ENCODE measurements around the gene CCDC194. TPM values are rescaled to one million over a fixed set of nuclear protein-coding genes. Genes with fewer than 3 reads are reported as not detected.

The CCDC194 gene
- total RNA-seq, 1 donor from 2014 or later, result not detected

DNA sequence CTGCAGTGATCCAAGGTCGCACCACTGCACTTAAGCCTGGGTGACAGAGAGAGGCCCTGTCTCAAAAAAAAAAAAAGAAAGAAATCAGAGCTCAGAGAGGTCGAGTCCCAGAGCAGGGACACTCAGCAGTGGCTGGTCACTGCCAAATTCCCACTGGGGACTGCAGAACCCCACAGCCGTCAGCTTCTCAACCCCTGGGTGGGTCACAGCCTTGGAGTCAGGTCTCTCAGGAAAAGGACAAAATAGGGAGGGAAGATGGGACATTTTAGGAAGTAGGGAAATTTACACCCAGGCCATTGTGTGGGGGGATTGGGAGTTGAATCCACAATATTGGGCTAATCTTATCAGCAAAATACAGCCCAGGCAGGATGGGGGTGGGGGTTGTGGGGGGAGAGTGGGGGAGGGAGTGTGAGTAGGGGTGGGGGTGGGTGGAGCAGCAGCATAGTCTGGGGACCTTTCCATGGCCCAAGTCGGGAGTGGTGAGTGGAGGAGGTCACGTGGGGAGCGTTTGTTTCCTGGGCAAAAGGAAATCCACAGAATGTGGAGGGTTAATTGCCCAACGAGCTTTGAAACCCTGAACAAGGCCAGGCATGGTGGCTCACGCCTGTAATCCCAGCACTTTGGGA, 5.0 kb upstream of the CCDC194 start:
- H3K4me1 ChIP-seq, result no peaks in the 10 kb centered on the region
- H3K27me3 ChIP-seq, result no peaks in the 10 kb centered on the region
- no peak overlapping the region for H3K4me3 ChIP-seq
- no peaks in the 10 kb centered on the region for H3K9me3 ChIP-seq
- no peak overlapping the region for H3K27ac ChIP-seq
- DNase-seq (ENCODE audit: low spot score in 2 of 2), result no peak
- H3K36me3 ChIP-seq, result peaks cover 0 to 6% of the 10 kb centered on the region in 2 donors
- TF ChIP-seq, protein P1, sequence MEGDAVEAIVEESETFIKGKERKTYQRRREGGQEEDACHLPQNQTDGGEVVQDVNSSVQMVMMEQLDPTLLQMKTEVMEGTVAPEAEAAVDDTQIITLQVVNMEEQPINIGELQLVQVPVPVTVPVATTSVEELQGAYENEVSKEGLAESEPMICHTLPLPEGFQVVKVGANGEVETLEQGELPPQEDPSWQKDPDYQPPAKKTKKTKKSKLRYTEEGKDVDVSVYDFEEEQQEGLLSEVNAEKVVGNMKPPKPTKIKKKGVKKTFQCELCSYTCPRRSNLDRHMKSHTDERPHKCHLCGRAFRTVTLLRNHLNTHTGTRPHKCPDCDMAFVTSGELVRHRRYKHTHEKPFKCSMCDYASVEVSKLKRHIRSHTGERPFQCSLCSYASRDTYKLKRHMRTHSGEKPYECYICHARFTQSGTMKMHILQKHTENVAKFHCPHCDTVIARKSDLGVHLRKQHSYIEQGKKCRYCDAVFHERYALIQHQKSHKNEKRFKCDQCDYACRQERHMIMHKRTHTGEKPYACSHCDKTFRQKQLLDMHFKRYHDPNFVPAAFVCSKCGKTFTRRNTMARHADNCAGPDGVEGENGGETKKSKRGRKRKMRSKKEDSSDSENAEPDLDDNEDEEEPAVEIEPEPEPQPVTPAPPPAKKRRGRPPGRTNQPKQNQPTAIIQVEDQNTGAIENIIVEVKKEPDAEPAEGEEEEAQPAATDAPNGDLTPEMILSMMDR (IDR thresholded peaks at IDR 0.05), result no peak
- intact Hi-C loops (cut with DNase I), result no loop called here

DNA sequence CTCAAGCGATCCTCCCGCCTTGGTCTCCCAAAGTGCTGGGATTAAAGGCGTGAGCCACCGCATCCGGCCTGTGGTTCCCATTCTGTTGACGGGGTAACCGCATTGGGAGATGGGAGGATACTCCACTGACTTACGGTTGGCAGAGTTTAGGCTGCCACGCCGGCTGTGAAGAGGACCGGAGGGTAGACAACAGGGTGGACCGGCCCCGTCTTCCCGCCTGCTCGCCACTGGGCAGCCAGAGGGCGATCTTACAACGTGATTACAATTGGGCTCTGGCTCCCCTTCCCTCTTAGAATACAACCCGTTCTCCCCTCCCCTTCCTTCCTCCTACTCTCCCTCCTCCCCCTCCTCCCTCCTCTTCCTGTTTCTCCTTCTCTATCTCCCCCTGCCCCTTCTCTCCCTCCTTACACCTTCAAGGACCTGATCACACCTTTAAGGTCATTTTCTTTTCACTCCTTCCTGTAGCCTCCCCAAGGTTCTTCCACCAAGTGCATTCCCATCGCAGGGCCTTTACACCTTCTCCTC, 957 bp upstream of the CCDC194 start:
- Histone ChIP-seq H3K4me1 (peaks cover 4 to 6% of the 10 kb centered on the region in 2 donors), H3K4me3 (no peak overlapping the region), H3K36me3 (peaks cover 0 to 2% of the 10 kb centered on the region in 2 donors), H3K27ac (no peak overlapping the region), H3K27me3 (no peaks in the 10 kb centered on the region), H3K9me3 (no peaks in the 10 kb centered on the region)
- TF ChIP-seq, protein P1 (IDR thresholded peaks at IDR 0.05), result peak; percentile 39 to 52 (median 48)
- intact Hi-C loops (cut with DNase I), result no loop called here
- no peak for DNase-seq (ENCODE audit: low spot score in 2 of 2)

DNA sequence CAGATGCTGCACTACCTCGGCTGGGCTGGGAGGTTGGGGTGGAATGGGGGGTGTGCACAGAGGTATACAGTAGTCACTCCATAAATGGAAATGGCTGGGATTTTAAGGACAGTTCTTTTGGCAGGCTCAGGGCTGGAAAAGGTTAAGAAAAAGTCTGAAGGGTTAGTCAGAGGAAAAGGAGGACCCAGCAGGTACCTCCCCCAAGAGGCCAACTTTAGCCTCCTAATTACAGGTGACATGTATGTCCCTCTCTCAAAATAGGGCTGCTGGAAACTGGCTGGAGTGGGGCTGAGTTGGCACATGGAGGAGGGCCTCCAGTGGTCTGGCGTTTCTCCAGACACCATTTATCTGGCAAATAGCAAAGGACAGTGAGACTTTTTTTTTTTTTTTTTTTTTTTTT, 994 bp downstream of the CCDC194 start:
- TF ChIP-seq, protein P1 (IDR thresholded peaks at IDR 0.05), result no peak
- Histone ChIP-seq H3K4me3 (no peak overlapping the region), H3K36me3 (no peaks in the 10 kb centered on the region), H3K9me3 (peaks cover 0 to 3% of the 10 kb centered on the region in 2 donors), H3K27ac (no peak overlapping the region), H3K27me3 (no peaks in the 10 kb centered on the region), H3K4me1 (peaks cover 4 to 6% of the 10 kb centered on the region in 2 donors)
- DNase-seq (ENCODE audit: low spot score in 2 of 2), result no peak
- intact Hi-C loops (cut with DNase I), result no loop called here

DNA sequence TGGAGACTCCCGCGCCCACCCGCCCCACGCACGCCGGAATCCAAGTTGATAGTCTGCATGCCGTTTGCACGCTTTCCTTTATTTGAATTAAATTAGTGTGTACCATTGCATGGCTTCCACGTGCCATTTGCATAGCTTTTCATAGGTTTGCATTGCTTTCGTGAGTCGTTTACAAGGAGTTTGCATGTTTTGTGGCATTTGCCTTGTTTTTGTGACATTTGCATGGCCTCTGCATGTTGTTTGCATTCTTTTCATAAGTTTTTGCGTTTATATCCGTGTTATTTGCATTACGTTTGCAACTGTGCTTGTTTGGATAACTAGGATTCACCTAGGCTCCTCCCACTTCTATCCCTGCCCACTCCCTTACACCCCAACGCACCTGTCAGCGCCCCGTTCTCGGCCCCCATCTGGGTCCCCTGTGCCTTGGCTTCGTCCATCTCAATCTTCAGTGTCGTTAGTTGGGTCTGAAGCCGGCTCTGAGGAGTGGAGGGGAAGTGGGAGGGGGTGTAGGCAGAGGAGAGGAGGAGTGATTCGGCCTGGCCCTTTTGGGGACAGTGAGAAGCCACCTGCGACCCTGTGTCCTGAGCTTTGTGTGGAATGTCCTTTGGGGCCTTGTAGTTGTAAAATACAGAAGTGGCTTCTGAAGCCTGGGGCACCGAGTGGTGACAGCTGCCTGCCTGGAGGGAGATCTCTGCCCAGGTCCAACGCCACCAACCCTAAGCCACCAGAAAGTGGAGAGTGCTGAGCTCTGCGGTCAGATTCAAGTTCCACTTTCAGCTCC, 2.4 kb downstream of the CCDC194 start:
- no peak overlapping the region for H3K27ac ChIP-seq
- peaks cover 4 to 6% of the 10 kb centered on the region in 2 donors for H3K4me1 ChIP-seq
- H3K27me3 ChIP-seq, result no peaks in the 10 kb centered on the region
- no peak for DNase-seq (ENCODE audit: low spot score in 2 of 2)
- peak overlapping the region; percentile 45 to 71 for H3K4me3 ChIP-seq
- intact Hi-C loops (cut with DNase I), result loop anchor here (1.0 to 2.0 kb wide), 5 partner anchors 28 to 99 kb away; partner anchors contain the start of gene GTPBP3
- H3K36me3 ChIP-seq, result no peaks in the 10 kb centered on the region
- peaks cover 0 to 3% of the 10 kb centered on the region in 2 donors for H3K9me3 ChIP-seq
- TF ChIP-seq, protein P1 (IDR thresholded peaks at IDR 0.05), result no peak

DNA sequence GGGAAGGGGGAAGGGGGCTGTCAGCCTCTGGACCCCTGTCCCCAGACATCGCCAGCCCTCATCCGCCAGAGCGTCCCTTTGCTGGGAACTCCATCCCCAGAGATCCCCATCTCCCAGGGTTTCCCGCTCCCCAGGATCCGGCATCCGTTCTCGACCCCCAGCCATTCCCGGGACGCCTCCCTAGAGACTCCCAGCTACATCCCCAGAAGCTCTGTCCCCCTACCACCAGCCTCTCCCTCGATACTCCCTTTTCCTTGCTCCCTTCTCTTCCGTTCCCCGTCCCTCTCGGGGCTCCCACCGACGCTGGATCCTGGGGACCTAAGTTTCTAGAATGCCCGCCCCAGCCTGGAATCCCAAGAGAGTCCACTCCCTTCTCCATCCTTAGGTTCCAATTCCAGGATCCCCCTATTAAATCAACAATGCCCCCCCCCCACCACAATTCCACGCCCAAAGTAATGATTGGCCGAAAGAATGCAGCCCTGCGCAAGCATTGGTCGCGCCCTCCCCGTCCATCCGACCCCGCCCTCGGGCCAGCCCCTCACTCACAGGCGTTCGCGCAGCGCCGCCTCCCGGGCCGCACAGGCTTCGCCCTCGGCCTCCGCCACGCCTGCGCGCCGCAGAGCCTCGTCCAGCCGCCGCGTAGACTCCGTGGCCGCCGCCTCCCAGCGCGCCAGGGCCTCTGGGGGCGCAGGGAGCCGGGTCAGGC, 3.2 kb downstream of the CCDC194 start:
- H3K4me1 ChIP-seq, result peaks cover 4 to 6% of the 10 kb centered on the region in 2 donors
- DNase-seq (ENCODE audit: low spot score in 2 of 2), result peak; percentile 67 to 96
- peaks cover 0 to 3% of the 10 kb centered on the region in 2 donors for H3K9me3 ChIP-seq
- intact Hi-C loops (cut with DNase I), result loop anchor here (1.0 to 2.0 kb wide), 5 partner anchors 28 to 98 kb away; partner anchors contain the start of gene GTPBP3
- no peaks in the 10 kb centered on the region for H3K36me3 ChIP-seq
- TF ChIP-seq, protein P1 (IDR thresholded peaks at IDR 0.05), result peak; percentile 68 to 96 (median 80)
- peak overlapping the region in 1 of 2 donors; percentile 32 for H3K27ac ChIP-seq
- peak overlapping the region; percentile 45 to 71 for H3K4me3 ChIP-seq
- no peaks in the 10 kb centered on the region for H3K27me3 ChIP-seq
